Testis (tissue), 2 donors: Measurements from ENCODE around the gene GBX1.

Source experiments
- CTCF ChIP-seq, 3 experiments: fragments of 450-650 bp in 2 of 3; fragments of 200-600 bp in 1 of 3; sonication (generic) in 1 of 3; IDR thresholded peaks; one replicate each; pipeline ENCODE4 v1.5.1; 2016 to 2019; ENCODE audit warnings: antibody characterized with exemption in 3 of 3, mild to moderate bottlenecking in 2 of 3, moderate library complexity in 1 of 3
- POLR2A ChIP-seq: fragments of 450-650 bp; IDR thresholded peaks from one replicate; pipeline ENCODE4 v1.6.1; 2017; ENCODE audit warnings: antibody characterized with exemption, mild to moderate bottlenecking, moderate library complexity

GRCh38 chr7:151211155-151211772 is 43.8 kb upstream of the GBX1 start:
- TF ChIP-seq CTCF (IDR thresholded peaks at IDR 0.05) (no peak), POLR2A (no peak)
